HEK293T (cell line): Measurements from ENCODE around the gene PRKCZ.

Source experiments
- CTCF ChIA-PET: fragments of 350-600 bp; formaldehyde crosslinking; extraction: SDS; loops from one replicate; lab custom pipeline; 2021; ENCODE audit warnings: antibody characterized with exemption, inconsistent platforms; lab: Yijun Ruan, JAX
- POLR2A ChIA-PET: fragments of 350-600 bp; formaldehyde crosslinking; extraction: SDS; loops from one replicate; lab custom pipeline; 2020; ENCODE audit warnings: antibody characterized with exemption, inconsistent platforms; lab: Yijun Ruan, JAX
- DNase-seq: peaks from one replicate; pipeline ENCODE4 v3.0.0; 2012; ENCODE audit warnings: mixed read lengths; ENCODE audit errors: extremely low spot score
- ARNT ChIP-seq: fragments of 450-650 bp; IDR thresholded peaks from 2 replicates; pipeline ENCODE4 v1.6.1; 2017; ENCODE audit warnings: mild to moderate bottlenecking
- BHLHE40 ChIP-seq: fragments of 450-650 bp; IDR thresholded peaks from 2 replicates; pipeline ENCODE4 v1.6.1; 2016; ENCODE audit warnings: mild to moderate bottlenecking, moderate library complexity, borderline replicate concordance
- CTBP1 ChIP-seq: fragments of 450-650 bp; IDR thresholded peaks from 2 replicates; pipeline ENCODE4 v1.6.1; 2016; ENCODE audit warnings: borderline replicate concordance
- ELF4 ChIP-seq: fragments of 450-650 bp; IDR thresholded peaks from 2 replicates; pipeline ENCODE4 v1.6.1; 2017; ENCODE audit warnings: antibody characterized with exemption
- FOXA1 ChIP-seq: fragments of 450-650 bp; IDR thresholded peaks from 2 replicates; pipeline ENCODE4 v1.6.1; 2016; ENCODE audit warnings: mild to moderate bottlenecking
- FOXK2 ChIP-seq: fragments of 450-650 bp; IDR thresholded peaks from 2 replicates; pipeline ENCODE4 v1.6.1; 2016; ENCODE audit warnings: mild to moderate bottlenecking
- FOXM1 ChIP-seq: fragments of 450-650 bp; IDR thresholded peaks from 2 replicates; pipeline ENCODE4 v1.6.1; 2017; ENCODE audit warnings: mild to moderate bottlenecking, borderline replicate concordance
- HDGF ChIP-seq: fragments of 450-650 bp; IDR thresholded peaks from 2 replicates; pipeline ENCODE4 v1.6.1; 2017; ENCODE audit warnings: antibody characterized with exemption, borderline replicate concordance
- L3MBTL2 ChIP-seq: fragments of 450-650 bp; conservative IDR thresholded peaks from 2 replicates; pipeline ENCODE4 v1.6.1; 2016; ENCODE audit warnings: mild to moderate bottlenecking
- LEF1 ChIP-seq: fragments of 450-650 bp; IDR thresholded peaks from 2 replicates; pipeline ENCODE4 v1.6.1; 2017; ENCODE audit warnings: mild to moderate bottlenecking, borderline replicate concordance
- NFRKB ChIP-seq: fragments of 450-650 bp; IDR thresholded peaks from 2 replicates; pipeline ENCODE4 v1.6.1; 2016; ENCODE audit warnings: mild to moderate bottlenecking, moderate library complexity
- SP1 ChIP-seq: fragments of 450-650 bp; IDR thresholded peaks from 2 replicates; pipeline ENCODE4 v1.6.1; 2017
- SUZ12 ChIP-seq: fragments of 450-650 bp; IDR thresholded peaks from 2 replicates; pipeline ENCODE4 v1.6.1; 2016; ENCODE audit warnings: mild to moderate bottlenecking
- TARDBP ChIP-seq: fragments of 450-650 bp; IDR thresholded peaks from 2 replicates; pipeline ENCODE4 v1.6.1; 2016
- ZNF384 ChIP-seq: fragments of 450-650 bp; IDR thresholded peaks from 2 replicates; pipeline ENCODE4 v1.6.1; 2016
- TF ChIP-seq, protein P1 (sequence below): fragments of 450-650 bp; IDR thresholded peaks from 2 replicates; pipeline ENCODE4 v1.6.1; 2016

PRKCZ gene

DNA sequence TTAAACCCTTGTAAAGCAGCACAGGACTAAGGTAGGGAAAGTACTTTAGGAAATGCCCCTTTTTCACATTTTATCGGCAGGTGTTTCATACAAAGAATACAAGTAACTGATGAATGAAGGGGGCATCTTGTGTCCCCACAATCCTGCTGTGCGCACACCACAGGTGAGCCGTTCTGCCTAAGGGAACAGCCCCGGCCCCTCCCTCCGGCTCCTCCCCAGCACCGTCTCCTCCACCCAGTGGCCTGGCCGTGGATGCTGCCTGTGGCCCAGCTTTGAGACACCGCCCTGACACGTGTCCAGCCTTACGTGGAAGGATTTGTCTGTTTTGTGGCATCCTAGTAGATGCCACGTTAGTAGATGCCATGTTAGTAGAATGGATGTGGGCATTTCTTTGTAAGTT lies 131.5 kb downstream of the PRKCZ start:
- DNase-seq: no peak
- ChIA-PET CTCF (no interaction called here), POLR2A (no interaction called here)
- TF ChIP-seq TARDBP: no peak
- no peak for TF ChIP-seq ELF4
- no peak for TF ChIP-seq ARNT
- no peak for TF ChIP-seq FOXK2
- TF ChIP-seq L3MBTL2: no peak
- no peak for TF ChIP-seq FOXM1

- DNase-seq: no peak
- ChIA-PET CTCF (interaction anchor here (3.2 kb wide), 1 partner anchor 8 kb away, joined by 10 read pairs; no protein-coding TSS in a partner anchor), POLR2A (no interaction called here)
- TF ChIP-seq ZNF384: no peak
- TF ChIP-seq, protein P1, sequence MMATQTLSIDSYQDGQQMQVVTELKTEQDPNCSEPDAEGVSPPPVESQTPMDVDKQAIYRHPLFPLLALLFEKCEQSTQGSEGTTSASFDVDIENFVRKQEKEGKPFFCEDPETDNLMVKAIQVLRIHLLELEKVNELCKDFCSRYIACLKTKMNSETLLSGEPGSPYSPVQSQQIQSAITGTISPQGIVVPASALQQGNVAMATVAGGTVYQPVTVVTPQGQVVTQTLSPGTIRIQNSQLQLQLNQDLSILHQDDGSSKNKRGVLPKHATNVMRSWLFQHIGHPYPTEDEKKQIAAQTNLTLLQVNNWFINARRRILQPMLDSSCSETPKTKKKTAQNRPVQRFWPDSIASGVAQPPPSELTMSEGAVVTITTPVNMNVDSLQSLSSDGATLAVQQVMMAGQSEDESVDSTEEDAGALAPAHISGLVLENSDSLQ: no peak
- no peak for TF ChIP-seq CTBP1
- TF ChIP-seq TARDBP: no peak
- no peak for TF ChIP-seq ELF4
- TF ChIP-seq BHLHE40: no peak
- TF ChIP-seq SUZ12: no peak
- no peak for TF ChIP-seq FOXM1
- TF ChIP-seq FOXK2: no peak
- no peak for TF ChIP-seq NFRKB
- TF ChIP-seq FOXA1: no peak
- TF ChIP-seq ARNT: no peak
- no peak for TF ChIP-seq SP1
- no peak for TF ChIP-seq HDGF
- no peak for TF ChIP-seq L3MBTL2
- TF ChIP-seq LEF1: no peak
These were observed 132.2 kb downstream of the PRKCZ start for GRCh38 chr1:2182376-2182775.

- ChIA-PET CTCF (interaction anchor here (3.2 kb wide), 1 partner anchor 9 kb away, joined by 10 read pairs; no protein-coding TSS in a partner anchor), POLR2A (interaction anchor here (1.3 kb wide), 1 partner anchor 11 kb away, joined by 3 read pairs; the partner anchor contains the start of gene FAAP20)
- TF ChIP-seq NFRKB: no peak
- no peak for TF ChIP-seq CTBP1
- no peak for TF ChIP-seq FOXA1
- TF ChIP-seq SP1: no peak
- TF ChIP-seq SUZ12: no peak
- TF ChIP-seq ARNT: no peak
- TF ChIP-seq ZNF384: no peak
- TF ChIP-seq L3MBTL2: no peak
- no peak for DNase-seq
These were observed 133.7 kb downstream of the PRKCZ start for GRCh38 chr1:2183937-2184334.

DNA sequence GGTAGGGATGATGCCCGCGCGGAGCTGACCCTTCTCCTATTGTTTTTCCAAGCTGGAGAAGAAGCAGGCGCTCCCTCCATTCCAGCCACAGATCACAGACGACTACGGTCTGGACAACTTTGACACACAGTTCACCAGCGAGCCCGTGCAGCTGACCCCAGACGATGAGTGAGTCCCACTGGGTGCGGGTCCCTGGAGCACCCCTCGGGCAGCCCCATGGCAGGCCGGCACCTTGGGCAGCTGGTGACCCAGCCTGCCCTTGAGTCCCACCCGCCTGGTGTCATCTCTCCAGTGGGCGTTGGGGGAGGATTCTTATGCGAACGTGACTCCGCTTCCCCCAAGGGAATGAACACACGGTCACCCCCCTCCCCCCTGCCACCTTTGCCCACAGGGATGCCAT lies 134.3 kb downstream of the PRKCZ start:
- DNase-seq: no peak
- TF ChIP-seq BHLHE40 (no peak), ARNT (no peak), FOXA1 (no peak), FOXM1 (no peak), CTBP1 (no peak), SP1 (no peak), LEF1 (no peak)
- TF ChIP-seq, protein P1: no peak
- CTCF ChIA-PET: interaction anchor here (3.2 kb wide), 1 partner anchor 10 kb away, joined by 10 read pairs; no protein-coding TSS in a partner anchor
- POLR2A ChIA-PET: interaction anchor here (1.3 kb wide), 1 partner anchor 10 kb away, joined by 3 read pairs; the partner anchor contains the start of gene FAAP20

- no peak for DNase-seq
- POLR2A ChIA-PET: interaction anchor here (1.3 kb wide), 1 partner anchor 10 kb away, joined by 3 read pairs; the partner anchor contains the start of gene FAAP20
- TF ChIP-seq L3MBTL2: no peak
- no peak for TF ChIP-seq ELF4
- TF ChIP-seq CTBP1: no peak
- TF ChIP-seq FOXA1: no peak
- no peak for TF ChIP-seq HDGF
- TF ChIP-seq, protein P1: no peak
- TF ChIP-seq SP1: no peak
- CTCF ChIA-PET: interaction anchor here (3.2 kb wide), 1 partner anchor 10 kb away, joined by 10 read pairs; no protein-coding TSS in a partner anchor
These were observed 134.7 kb downstream of the PRKCZ start for GRCh38 chr1:2184934-2185333.

- CTCF ChIA-PET: no interaction called here
- TF ChIP-seq FOXA1 (no peak), CTBP1 (no peak), LEF1 (no peak), NFRKB (no peak), ELF4 (no peak), FOXK2 (no peak), ZNF384 (no peak)
- TF ChIP-seq, protein P1: no peak
- DNase-seq: no peak
- POLR2A ChIA-PET: no interaction called here
These were observed 136.0 kb downstream of the PRKCZ start for GRCh38 chr1:2185880-2186855.
